Epidermal melanocyte (primary cell): ENCODE measurements around the gene THSD4.
A peak's percentile ranks its signal among the peaks of the same experiment; 100 is the strongest.

Experiments
- DNase-seq: peaks from one replicate; pipeline ENCODE4 v3.0.0; 2011; ENCODE audit warnings: low spot score; ENCODE audit not compliant: insufficient read length

THSD4 gene

GRCh38 chr15:71737761-71738160 is 622.5 kb downstream of the THSD4 start:
- no peak for DNase-seq

GRCh38 chr15:71739355-71739754 is 624.1 kb downstream of the THSD4 start:
- DNase-seq: no peak

DNA sequence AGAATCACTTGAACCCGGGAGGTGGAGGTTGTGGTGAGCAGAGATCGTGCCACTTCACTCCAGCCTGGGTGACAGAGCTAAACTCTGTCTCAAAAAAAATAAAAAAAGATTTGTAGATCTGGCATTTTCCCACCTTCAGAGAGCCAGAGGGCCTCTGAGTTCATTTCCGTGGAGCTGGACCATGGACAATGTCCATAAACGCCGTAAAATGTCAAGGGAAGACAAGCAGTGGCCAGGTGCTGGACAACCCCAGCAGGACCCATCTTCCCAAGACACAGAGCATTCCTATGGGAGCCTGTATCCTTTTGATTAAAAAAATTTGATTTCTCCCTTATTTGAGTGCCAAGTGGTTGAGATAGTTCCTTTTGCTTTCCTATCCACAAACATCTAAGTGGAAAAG is 627.7 kb downstream of the THSD4 start:
- DNase-seq: no peak

DNA sequence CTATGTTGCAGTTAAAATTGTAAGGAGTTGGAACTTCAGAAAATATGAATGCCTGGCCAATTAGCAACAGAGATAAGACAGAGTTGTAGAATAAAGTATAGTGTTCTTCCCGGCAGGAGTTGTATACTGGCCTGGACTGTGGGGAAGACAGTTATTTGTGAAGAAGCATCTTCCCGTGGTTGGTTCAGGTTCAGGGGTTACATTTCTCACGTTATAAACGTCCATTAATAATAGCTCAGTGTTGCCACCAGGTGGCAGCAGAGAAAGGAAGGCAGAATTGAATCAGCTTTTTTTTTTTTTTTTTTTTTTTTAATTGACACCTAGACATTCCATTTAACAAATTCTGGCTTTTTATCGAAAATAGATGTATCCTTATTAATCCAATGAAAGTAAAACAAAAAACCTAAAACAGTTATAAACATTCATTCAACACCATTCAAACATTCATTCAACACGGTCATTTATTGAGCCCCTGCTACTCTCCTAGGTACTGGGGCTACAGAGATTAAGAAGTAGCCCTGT is 628.7 kb downstream of the THSD4 start:
- peak; percentile 58 for DNase-seq

DNA sequence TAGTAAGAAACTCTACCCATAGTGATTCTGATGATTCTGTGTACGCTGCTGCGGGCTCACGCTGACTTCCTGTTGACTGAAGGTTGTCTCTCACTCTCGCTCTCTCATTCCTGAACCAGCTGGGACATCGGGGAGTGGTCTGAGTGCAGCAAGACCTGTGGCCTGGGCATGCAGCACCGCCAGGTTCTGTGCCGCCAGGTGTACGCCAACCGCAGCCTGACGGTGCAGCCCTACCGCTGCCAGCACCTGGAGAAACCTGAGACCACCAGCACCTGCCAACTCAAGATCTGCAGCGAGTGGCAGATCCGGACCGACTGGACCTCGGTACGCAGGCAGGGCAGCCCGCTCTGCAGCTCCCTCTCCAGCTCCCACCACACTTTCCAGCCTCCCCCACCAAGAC is 631.4 kb downstream of the THSD4 start:
- no peak for DNase-seq

DNA sequence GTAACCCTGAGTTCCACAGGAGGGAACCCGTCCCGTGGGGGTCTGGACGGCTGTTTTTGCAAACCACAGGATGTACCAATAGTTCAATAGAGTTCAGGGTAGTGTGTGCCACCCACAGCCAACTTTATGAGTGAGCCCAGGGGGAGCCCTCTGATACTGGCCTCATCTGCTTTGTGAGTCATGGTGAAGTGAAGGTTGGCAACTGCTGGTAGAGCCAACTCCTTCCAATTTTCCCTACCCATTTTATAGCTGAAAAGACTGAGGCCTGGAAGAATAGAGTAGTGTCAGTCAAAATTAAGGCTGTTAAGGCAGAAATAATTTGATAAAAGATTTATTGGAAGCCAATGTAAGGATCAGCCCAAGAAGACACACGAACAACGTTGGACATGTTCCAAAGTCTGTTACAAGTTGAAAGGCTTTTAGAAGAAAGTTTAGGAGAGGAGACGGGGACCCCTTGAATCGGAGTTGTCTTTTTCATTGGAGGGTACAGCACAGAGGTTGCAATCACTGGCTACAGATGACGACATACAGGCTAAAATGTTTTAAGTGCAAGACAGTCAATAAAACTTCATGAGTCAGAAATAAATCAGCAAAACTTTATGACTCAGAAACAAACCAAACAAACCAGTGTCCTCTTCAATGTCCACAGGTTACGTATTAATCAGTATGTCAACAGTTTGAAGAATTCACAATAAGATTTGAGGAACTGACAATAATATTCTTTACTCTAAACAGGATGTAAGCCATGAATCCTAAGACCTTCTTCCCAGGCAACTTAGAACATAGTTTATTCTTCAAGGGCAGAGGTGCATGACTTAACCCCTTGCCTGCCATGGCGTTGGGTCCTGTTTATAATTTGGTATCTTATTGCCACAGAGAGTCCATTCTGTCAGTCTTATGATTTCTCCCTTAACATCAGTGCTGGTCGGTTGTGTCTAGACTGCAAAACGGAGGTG is 632.1 kb downstream of the THSD4 start:
- no peak for DNase-seq

DNA sequence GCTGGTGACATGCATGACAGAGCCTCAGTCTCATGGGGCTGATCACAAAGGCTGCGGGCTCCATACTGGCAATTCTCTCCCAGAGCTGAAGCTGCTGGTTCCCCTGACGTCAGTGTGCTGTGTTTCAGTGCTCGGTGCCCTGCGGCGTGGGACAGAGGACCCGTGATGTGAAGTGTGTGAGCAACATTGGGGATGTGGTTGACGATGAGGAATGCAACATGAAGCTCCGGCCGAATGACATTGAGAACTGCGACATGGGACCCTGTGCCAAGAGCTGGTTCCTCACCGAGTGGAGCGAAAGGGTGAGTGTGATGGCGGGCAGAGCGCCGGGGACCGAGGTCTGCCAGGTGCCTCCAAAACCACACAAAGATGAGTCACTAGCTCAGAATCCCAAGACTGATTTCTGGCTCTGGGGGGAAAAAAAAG is 633.0 kb downstream of the THSD4 start:
- no peak for DNase-seq

DNA sequence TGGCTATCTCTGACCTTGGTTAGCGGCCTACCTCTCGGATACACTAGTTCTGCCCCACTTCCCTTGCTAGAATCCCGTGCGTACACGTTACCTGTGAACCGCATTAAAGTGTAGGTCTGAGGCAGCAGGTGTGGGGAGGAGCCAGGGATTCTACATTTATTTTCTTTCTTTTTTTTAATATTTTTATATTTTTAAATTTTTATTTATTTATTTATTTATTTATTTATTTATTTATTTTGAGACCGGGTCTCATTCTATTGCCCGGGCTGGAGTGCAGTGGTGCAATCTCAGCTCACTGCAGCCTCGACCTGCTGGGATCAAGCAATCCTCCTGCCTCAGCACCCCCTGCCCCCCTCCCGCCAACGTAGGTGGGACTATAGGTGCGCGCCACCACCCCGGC is 634.2 kb downstream of the THSD4 start:
- no peak for DNase-seq

DNA sequence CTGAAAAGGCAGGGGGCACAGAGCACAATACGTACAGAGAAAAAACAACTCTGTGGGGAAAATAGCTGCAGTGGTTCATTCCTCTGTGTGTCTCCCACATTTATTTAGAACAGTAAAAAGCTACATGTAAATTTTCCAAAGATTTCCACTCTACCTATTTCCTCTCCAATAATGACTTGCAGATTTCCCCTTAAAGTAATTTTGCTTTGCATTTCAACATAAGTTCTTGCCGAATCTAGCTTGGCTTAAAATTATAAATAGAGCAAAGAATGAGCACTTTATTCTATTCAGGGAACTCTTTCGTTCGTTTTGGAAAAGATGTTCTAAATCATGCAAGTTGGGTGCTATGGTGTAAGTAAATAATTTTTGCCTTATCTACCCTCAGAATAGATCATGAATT is 636.9 kb downstream of the THSD4 start:
- DNase-seq: no peak

DNA sequence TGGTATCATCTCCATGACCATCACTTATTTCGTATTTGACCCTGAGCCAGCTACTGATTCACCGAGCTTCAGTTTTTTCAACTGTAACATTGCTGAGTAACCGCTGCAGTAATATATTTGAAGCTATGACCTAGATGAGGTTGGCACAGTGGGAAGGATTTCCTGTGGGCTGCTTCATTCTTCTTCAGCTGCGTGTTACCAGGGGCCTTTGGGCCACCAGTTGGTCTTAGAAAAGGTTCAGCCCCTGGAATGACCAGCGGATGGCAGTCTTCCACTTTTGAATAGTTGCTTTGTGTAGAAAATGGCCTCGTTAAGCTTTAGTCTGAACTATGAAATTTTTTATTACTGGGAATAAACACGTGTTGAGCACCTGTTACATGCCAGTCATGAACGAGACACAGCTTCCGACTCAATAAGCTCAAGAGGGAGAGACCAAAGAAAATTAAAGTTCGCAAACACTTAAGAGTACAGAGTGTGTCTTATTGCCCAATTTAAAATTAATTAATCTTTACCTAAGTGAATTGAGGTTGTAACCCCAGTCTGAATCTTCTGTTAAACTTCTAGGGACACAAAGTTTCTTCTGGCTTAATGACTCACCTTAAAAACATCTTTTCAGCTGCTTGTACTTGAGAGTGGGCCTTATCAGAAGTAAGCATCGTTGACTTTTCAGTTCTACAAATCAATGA is 637.5 kb downstream of the THSD4 start:
- peak; percentile 71 for DNase-seq

DNA sequence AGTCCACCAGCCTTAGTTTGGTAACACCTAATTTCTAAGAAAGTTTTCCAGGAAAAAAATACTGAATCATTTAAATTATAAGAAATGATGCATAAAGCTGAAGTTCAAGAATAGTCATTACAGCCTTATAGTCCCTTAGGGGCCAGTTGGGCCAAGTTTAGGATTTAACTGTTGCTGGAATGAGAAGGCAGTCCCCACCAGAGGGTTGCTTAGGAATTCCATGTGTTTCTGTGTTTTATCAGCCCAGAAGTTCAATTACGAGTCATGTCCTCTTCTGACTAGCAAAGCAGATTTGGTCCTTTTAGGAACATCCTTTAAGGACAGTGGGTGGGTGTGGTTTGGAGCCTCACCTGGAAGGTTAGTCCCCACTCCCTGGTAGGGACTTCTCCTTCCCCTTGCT is 638.1 kb downstream of the THSD4 start:
- no peak for DNase-seq

DNA sequence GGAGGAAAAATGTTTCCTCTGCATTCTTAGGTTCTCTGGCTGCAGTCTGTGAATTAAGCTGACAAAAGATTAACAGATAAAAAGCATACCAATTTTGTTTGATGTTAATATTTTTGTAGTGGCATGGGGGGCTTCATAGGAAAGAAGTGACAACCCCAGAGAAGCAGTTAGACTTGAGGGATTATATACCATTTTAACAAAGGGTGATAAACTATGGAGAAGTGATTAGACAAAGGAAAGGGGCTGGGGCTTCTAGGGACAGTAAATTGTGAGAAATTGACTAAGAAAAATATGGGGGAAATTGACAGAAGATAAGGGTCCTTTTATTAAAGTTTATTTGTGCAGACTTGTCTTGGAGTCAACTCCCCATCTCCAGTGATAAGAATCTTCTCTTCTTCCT is 639.4 kb downstream of the THSD4 start:
- DNase-seq: no peak

- no peak for DNase-seq
Measured at GRCh38 chr15:71755092-71755970, 640.1 kb downstream of the THSD4 start.

DNA sequence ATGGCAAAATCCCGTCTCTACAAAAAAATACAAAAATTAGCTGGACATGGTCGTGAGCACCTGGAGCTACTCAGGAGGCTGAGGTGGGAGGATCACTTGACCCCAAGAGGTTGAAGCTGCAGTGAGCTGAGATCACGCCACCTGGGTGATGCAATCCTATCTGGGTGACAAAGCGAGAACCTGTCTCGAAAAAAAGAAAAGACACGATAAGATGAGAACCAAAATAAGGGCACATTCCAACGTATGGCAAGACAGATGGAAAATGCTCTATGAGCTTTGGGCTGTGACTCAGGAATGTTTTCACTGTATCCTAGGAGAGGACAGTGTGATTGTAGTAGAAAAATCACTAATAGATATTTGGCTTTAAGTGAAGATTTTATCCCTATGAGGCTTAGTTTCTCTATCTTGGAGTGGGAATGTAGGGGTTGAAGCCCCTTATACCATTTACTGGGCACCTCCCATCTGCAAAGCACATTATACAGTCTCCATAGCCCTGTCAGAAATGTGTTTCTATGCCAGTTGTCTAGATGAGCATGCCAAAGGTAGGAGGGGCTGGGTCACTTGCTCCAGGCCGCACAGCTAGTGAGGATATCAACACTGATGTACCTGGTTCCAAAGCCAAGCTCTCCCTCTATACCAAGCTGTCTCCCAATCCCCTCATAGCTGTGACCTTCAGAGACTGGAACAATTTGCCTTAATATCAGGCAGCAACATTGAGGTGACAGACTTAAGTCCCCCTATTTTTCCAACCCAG is 641.5 kb downstream of the THSD4 start:
- no peak for DNase-seq

DNA sequence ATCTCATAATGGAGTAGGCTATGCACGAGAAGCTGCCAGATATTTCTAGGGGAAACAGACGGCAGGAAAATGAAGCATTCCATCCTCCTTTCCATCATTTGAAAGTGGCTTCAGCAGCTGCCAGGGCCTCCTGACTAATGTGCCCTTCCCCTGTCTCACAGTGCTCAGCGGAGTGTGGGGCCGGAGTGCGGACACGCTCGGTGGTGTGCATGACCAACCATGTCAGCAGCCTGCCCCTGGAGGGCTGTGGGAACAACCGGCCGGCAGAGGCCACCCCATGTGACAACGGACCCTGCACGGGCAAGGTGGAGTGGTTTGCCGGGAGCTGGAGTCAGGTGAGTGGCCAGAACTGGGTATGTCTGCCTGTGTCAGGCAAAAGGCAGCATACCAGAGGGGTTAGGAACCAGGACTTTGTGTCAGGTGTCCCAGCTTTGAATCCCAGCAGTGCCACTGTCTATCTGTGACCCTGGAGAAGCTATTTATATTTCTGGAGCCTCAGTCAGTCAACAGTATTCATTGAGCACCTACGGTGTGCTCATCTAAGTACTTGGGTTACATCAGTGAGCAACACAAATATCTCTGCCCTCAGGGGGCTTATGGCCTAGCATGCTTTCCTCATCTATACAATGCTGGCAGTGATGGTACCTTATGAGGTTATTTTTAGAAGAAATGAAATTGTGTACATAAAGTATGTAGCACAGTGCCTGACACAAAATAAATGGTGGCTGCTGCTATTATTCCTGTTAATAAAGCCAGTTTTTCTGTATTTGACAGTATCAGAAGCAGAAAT is 642.7 kb downstream of the THSD4 start:
- DNase-seq: no peak

GRCh38 chr15:71758711-71759110 is 643.4 kb downstream of the THSD4 start:
- DNase-seq: no peak

DNA sequence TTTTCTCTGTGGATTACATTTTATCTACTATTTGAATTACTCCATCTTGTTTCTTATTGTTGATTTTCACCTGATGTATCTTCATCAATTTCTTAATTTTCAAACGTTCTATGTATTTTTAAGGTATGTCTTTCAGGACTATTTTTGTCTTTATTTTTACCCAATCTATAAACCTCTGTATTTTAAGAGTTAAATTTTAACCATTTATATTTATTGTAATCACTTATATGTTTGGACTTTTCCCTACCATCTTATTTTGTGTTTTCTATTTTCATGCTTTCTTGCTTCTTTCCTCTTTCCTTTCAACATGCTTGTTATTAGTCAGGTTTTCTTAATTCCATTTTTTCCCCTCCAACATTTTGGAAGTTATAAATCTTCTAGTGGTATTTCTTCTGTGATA is 645.6 kb downstream of the THSD4 start:
- DNase-seq: no peak

GRCh38 chr15:71761649-71762048 is 646.4 kb downstream of the THSD4 start:
- DNase-seq: no peak

DNA sequence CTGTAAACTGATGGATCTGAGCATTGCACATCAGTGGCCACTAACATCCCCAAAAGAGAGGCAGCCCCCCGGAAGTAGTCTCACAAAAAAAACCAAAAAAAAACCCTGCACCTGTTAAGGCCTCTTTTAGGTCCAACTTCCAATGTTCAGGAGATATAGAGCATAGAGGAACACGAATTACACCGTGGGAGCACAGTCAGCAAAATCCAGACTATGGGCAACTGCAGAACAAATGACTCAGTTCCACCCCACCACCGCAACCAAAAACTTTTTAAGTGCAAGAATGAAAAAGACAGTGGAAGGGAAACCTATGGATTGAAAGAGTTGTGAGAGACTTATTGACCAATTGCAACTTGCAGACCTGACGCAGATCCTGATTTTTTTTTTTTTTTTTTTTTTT is 652.9 kb downstream of the THSD4 start:
- no peak for DNase-seq
